Activated CD4-positive, alpha-beta T cell treated with anti-CD3 and anti-CD28 coated beads, Interleukin-2, amount 50 U/mL, for 24 hours (primary cell): ENCODE results near the gene MGARP.
"Not testable (repeated sequence)": the region's sequence is repeated elsewhere in the genome, so short reads cannot be mapped to it uniquely, and the experiment has no call there.

Experiments
- DNase-seq, 2 donors: peaks; one replicate each; pipeline ENCODE4 v3.0.0-alpha.2; 2020; ENCODE audit warnings: low read depth in 1 of 2, low spot score in 1 of 2

The MGARP gene

GRCh38 chr4:139295942-139296299 lies 15.9 kb upstream of the MGARP start:
- DNase-seq, result no peak

- peak; percentile 95 to 97 for DNase-seq
These were observed 15.3 kb upstream of the MGARP start for GRCh38 chr4:139295206-139295941.

GRCh38 chr4:139286186-139286698 lies 6.2 kb upstream of the MGARP start:
- no peak for DNase-seq

DNA sequence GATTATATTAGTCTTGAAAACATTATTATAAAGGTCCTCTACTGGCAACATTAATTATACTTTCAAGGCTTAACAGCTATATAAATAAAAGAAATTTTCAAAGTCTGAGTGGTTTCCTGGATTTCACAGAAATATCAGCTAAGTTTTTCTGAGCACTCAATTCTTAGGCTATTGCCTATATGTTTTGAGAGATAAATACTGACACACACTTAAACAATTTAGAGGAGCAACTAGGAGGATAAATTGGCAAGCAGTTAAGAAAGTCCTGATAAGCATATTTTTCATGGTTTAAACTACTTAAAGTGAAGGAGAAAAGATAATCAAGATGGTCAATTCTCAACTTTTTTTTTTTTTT lies 2.7 kb upstream of the MGARP start:
- no peak for DNase-seq

DNA sequence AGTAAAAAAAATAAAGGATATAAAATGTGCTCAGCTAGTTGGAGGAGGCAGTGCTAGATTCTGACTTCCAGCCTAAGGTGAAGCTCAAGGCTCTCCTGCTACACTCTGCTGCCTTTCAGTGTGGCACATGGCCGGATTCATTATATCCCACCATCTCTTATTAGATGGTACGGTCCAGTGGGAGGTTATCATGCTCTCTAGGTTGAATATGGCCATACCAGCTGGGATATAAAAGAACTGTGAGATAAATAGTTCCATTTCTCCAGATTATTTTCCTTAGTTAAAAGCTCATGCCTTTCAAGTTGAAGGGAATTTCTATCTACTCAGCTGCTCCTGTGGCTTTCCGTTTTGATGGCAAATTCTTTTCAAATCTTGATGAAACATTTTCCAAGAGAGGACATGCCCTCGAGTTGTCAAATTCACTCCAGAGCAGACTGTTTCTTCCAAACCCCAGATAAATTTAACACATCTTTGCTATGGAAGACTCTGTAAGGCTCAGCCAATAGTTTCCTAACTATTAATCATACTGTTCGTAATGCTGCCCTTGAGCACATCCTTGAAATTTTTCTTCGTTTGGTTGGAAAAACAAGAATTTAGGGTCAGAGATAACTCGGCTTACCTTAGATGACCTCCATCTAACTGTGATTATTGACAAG lies 2.2 kb upstream of the MGARP start:
- DNase-seq, result no peak

GRCh38 chr4:139278912-139279759 lies 889 bp downstream of the MGARP start:
- no peak for DNase-seq

GRCh38 chr4:139278485-139278884 lies 1.5 kb downstream of the MGARP start:
- no peak for DNase-seq

DNA sequence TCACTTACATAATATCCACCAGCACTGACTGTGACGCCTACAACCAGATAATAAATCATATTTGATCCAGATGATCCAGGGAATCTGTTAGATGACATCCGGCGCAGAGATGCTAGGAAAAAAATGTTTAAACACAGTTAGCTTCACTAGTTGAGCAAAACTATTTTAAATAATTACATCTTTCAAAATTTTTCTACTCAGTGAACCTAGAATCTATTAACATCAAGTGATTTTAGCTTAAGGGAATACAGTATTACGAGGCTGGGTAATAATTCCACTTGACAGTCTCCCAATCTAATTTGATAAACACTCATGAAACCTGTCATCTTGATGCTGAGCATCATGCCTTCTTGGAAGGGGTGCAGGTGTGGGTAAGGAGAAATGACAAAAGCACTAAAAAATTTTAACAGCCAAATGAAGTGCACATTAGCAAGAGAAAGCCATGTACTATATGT lies 4.7 kb downstream of the MGARP start:
- no peak for DNase-seq

GRCh38 chr4:139274790-139275189 lies 5.2 kb downstream of the MGARP start:
- DNase-seq, result no peak

- DNase-seq, result no peak
These were observed 6.2 kb downstream of the MGARP start for GRCh38 chr4:139273835-139274234.

DNA sequence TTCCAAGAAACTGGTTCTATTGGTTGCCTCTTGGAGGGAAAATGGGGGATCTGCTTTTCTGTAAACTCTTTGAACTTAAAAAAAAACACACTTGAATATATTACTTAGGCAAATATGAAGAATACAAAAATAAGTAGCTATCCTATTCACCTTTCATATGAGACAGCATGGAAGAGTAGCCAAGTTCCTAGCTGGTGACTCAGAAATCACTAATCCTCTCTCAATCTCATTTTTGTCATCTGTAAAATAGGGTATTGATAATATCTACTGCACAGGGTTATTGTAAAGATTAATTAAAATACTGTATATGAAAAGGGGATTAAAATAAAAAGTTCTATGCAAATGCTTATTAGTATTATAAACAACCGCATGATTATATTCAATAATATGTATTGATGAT lies 12.7 kb downstream of the MGARP start:
- DNase-seq, result no peak

- DNase-seq, result peak; percentile 45 to 70
These were observed 13.3 kb downstream of the MGARP start for GRCh38 chr4:139266583-139267257.

GRCh38 chr4:139266208-139266582 lies 13.8 kb downstream of the MGARP start:
- no peak for DNase-seq

DNA sequence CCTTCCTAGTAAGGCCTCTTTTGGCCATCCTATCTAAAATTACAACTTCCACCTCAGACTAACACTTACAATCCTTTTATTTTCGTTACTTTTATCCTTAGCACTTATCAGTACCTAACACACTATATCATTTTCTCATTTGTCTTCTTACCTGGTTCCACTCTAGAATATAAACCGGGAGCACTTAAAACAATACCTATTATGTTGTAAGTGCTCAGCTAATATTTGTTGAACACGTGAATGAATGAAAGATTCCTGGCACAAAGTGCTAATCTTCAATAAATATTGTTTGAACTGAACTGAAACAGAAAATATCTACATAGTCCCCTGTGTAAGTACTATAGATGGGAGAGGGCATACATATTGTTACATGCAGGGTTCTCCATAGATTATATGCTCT lies 14.4 kb downstream of the MGARP start:
- DNase-seq, result no peak

- DNase-seq, result no peak
These were observed 23.7 kb downstream of the MGARP start for GRCh38 chr4:139256349-139256748.

DNA sequence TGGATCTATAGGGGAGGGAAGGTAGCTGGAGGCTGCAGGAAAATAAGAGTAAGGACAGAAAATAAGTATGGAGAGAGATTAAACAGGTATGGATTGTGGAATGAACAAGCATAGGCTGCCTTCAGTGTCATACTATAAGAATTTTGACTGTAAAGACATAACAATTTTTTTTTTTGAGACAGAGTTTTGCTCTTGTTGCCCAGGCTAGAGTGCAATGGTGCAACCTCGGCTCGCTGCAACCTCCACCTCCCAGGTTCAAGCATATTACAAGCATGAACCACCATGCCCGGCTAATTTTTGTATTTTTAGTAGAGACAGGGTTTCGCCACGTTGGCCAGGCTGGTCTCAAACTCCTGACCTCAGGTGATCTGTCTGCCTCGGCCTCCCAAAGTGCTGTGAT lies 24.4 kb downstream of the MGARP start:
- not testable (repeated sequence) for DNase-seq

DNA sequence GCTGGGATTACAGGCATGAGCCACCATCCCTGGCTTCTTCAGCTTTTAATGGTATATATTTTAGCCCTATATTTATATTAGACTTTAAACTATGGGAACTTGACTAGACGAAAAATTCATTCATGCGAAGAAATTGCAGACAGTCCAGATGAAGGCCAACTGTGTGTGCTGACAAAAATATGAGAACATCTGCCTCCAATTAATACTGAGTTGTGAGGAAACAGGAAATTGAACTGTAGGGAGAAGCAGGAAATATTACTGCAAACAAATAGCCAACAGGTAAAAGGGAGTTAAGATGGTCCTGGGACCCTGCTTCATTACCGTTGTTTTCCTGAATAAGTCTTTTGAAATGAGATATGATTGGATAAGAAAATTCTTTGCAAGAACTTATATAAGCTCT lies 26.3 kb downstream of the MGARP start:
- DNase-seq, result no peak

DNA sequence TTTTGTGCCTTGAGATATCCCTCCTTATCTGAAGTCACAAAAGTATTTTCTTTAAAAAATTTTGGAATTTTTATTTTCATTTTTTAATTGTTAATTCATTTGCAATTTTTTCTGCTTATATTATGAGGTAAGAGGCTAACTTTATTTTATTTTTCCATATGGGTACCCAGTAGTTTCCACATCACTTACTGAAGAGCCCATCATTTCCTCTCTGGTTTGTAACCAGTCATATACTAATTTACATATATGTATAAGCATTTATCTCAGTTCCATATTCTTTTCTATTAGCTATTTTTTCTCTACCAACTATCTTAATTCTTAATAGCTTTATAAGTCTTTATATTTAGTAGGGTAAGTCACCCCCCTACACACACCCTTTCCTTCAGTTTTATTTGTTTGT lies 27.0 kb downstream of the MGARP start:
- no peak for DNase-seq

- DNase-seq, result no peak
These were observed 32.3 kb downstream of the MGARP start for GRCh38 chr4:139247700-139248238.

- no peak for DNase-seq
These were observed 32.8 kb downstream of the MGARP start for GRCh38 chr4:139247241-139247640.

- DNase-seq, result no peak
These were observed 33.9 kb downstream of the MGARP start for GRCh38 chr4:139246166-139246565.
